HL-60/S4 (cell line): ENCODE results near the gene BCOR.

Experiments
- in situ Hi-C: fragments of 300-500 bp; cut with MboI; formaldehyde crosslinking; loops from 2 replicates; pipeline ENCODE4 v1.14.3; 2022; ENCODE audit warnings: low sequenced_read_pairs

Gene BCOR

DNA sequence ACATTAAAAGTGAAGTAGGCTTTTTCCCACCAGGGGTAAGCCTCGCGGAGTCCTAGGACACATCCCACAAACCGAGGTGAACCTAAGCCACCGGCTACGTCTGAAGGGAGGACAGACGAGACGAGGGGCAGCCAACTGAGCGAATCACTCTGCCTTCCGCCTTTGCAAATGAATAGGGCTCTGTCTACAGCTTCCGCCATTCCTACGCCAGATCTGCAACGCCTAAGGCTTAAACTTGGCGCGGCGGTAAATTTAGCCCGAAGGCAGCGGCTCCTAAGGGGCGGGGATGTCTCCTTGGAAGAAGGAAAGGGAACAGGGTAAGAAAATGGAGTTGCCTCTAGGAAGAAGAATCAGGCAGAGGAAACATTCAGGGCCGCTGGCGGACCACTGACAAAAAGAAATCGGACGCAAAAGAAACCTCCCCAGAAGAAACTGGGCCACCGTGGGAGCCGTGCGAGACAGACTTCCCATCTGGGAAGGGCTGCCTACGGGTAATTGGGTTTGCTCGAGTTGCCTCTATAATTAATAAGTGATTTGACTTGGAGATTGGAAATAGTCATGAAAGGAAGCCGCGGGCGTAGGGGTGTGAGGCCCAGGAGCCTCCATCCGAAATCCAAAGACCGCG is 90.5 kb downstream of the BCOR start:
- in situ Hi-C loops, result no loop called here

DNA sequence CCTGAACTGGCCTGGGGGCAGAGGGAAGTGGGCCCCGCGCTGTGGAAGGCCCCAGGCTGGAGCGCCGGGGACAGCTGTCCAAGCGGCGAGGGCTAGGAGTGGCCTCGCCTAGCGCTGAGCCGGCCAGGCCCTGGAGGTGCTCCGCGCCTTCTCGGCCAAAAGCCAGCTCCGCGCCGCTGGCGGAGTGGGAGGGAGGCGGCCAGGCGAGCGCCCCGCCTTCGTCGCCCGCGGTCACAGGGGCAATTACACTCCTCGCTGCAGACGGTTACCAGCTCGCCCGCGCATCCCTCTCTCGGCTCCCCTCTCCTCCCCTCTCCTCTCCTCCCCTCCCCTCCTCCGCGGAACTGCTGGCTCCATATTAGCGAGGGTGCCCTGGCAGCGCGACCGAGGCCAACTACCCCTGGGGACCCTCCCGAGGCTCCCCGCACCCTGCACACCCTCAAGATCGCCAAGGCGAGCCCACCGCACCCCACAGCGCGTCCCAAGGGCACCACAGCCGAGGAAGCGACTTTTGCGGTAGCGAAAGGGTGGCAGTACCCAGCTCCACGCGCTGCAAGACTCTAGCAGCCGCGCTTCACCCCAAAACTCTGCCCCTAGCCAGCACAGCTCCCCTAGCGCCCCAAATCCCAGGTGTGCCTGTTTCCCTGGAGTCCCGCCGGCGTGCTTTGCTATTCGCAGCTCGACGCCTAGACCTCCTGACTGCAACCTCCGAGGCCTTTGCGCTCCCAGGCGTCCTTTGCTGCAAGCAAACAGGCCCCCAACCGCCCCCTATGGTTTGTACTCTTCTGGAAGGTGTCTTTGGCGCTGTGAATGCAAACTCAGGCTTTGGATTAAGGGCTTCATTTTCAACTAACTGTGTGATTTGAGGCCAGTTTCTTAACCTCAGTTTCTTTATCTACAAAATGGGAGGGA is 91.4 kb downstream of the BCOR start:
- in situ Hi-C loops, result no loop called here

DNA sequence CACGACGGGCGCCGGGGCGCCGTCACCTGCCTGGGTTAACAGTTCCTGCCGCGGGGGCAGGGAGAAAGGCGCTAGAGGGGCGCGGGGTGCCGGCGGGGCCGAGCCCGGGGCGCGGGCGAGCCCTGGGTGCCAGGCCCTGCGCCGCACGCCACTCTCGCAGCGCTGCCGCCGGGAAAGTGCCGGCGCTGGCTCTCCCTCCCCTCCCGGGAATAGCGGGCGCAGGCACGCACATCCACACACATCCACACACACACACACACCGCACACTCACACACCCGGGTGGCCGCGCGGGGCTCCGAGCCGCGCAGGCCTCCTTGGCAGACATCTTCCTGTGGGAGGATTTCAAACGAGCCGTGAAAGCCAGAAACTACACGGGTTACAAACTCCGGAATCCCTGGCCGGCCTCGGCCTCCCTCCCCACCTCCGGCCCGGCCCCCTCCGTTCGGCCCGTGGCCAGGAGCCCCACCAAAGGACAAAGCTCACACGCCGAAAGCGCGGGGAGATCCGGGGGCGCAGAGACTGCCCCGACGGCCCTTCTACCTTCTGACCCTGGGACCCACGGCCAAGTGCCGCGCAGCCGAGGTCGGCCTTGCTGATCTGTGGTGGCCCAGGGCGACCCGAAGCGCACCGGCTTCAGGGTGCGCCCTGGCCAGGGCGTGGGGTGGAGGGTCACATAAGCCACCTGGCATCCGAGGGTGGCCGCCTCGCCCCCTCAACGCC is 92.3 kb downstream of the BCOR start:
- in situ Hi-C loops, result no loop called here

DNA sequence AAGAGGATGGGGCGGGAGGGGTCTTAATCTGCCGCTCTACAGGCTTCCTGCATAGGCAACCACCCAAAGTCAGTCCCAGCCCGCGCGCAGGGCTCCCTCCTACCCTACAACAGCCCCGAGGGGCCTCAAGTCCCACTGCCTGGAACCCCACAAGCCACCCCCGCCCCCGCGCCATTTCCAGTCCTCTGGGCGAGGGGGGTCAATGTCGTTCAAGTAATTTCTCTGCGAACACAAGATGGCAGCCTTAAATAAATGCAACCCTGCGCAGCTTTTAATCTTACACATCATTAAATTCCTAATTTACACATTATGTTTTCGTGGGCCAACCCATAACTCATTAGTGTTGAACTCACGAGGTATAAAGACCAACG is 92.9 kb downstream of the BCOR start:
- in situ Hi-C loops, result no loop called here

DNA sequence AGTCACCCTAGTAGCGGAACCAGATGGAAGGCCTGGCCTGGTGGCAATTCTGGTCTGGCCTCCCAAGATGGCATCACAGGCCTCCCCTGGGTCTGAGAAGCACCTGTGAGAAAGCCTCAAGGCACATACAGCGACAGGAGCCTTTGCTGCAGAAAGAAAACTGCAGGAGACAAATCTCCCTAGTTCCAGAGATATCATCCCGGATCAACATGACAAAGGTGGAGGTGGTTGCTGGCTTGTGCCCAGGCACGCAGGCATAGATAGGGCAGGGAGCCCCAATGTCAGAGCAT is 93.6 kb downstream of the BCOR start:
- in situ Hi-C loops, result no loop called here

DNA sequence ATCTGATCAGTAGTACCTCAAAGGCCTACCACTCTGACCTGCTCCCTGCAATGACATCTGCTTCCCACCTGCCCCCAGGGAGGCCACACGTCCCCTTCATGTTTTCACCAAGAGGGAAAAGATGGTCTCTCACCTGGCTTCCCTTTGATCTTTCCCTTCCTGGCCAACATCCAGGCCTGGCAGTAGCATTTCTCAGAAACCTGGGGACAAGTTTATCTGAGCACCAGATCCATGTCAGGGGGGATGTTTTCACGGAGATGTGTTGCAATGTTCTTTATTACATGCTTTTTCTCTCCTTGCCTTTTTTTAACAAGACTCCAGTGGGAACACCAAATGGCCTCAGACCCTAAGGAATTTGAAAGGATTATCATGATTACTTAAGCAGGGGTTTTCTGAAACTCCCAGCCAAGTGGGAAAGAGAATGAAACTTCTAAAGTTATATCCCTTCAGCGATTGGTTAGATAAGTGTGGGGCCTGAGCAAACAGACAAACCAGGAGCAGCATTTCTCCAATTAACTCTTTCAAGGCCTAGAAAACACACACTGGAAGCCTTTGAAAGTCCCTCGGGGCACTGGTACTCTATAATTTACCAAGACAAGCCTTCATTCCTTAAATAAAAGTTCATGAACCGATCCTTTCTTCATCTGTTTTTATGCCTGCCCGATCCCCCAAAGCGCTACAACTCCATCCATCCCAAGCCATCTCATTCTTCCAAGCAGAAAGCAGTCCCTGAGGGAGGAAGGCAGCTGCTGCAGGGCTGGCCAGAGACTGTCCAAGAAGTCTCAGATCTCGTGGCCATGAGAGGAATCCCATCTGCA is 94.1 kb downstream of the BCOR start:
- in situ Hi-C loops, result no loop called here

DNA sequence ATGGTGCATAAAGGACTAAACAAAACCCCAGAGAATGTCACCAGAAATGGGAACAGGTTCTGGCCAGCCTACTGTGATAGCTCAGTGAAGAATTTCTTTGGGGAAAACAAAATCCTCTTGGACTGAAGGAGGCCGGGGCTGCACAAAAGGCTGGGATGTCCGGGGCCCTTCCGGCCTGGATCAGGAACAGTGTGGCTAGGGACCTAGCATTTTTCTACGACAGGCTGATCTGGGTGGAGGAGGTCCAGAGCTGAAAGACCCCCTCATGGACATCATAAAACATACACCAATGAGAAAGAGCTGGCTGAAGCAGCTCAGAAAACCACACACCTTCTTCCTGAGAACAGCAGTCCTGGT is 94.7 kb downstream of the BCOR start:
- in situ Hi-C loops, result no loop called here
